ENCODE data around the gene GCA. TPM values are rescaled to one million over a fixed set of nuclear protein-coding genes. Genes with fewer than 3 reads are reported as not detected.

GCA gene
- 0.94 and 1.2 TPM in 2 replicates for total RNA-seq

GRCh38 chr2:162343824-162344616 lies at the start of gene GCA:
Gene GCA (plus strand): TSS chr2:162344132. CDS start chr2:162344249, 117 bp downstream.

GRCh38 chr2:162318328-162319180 lies 25.4 kb upstream of the GCA start, which contains the start of gene IFIH1:
Gene IFIH1 (minus strand): TSS chr2:162318684. CDS start chr2:162318307, 377 bp downstream.

Other genes starting within 250 kb of the GCA start
- gene GCG, start 191.9 kb upstream of the GCA start, total RNA-seq, result not detected in 2 replicates
- 21.2 and 21.8 TPM in 2 replicates for gene FAP, start 100.7 kb upstream of the GCA start, total RNA-seq
- 5.2 and 5.4 TPM in 2 replicates for gene IFIH1, start 25.4 kb upstream of the GCA start, total RNA-seq

Data from cardiac ventricle fibroblast (primary cell).